Sciatic nerve (tissue), 2 donors: Measurements from ENCODE around the gene PLEKHM3. TPM values are rescaled to one million over a fixed set of nuclear protein-coding genes. Genes with fewer than 3 reads are reported as not detected.
"Not testable (repeated sequence)": the region's sequence is repeated elsewhere in the genome, so short reads cannot be mapped to it uniquely, and the experiment has no call there.

ENCODE experiments used
- ATAC-seq: fragments of 200-7000 bp; cut with Tn5 transposase; one replicate; pipeline ENCODE4 v1.9.1; 2020; ENCODE audit warnings: mild to moderate bottlenecking, moderate library complexity
- DNase-seq: peaks from one replicate; pipeline ENCODE4 v3.0.0-alpha.2; 2020; ENCODE audit warnings: low spot score
- intact Hi-C: fragments of 100-400 bp; cut with DNase I; formaldehyde crosslinking; loops from one replicate; pipeline ENCODE4 v1.14.2; 2022
- total RNA-seq: library from RNA; stranded (reverse); fragmentation: NEBNext Ultra II Directional; extraction: Animal tissue kit (Norgen Biotek cat#: 25700); gene quantifications from one replicate; pipeline ENCODE4 v1.2.1, GENCODE V29; 2021
- donor health status: DM: no; HTN: no; CAD: no.
- donor health status: DM: no; HTN: no; CAD: no.

PLEKHM3 gene
- total RNA-seq, 1 donor from 2014 or later = 23.8 TPM

DNA sequence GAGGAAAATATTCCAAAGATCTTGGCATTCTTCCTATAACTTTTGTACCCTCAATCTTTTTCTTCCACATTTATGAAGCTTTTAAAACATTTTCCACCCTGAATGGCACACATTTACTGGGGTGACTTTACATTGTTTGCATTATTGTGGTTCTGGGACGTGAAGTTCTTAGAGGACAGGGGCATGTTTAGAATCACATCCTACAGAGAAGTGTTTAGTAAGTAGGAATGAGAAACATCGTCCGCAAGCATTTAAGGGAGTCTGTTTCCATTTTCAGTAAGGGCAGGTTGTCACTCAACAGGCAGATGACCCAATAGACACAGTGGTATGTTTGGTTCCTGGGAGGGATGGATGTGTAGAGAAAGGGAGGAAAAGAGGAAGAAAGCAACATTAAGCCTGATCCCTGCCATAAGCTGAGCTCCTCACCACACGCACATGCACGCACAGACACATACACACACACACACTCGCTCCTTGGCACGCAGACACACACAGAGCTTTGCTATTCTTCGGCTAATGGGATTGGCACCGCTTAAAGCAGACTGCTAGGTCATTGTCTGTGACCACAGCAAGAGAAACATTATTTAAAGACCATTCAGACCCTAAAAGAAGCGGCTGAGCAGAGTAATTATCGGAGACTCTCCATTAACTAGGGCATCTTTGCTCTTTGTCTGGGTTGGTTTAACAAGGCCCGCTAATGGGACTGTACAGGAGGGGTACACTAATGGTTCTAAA is 14.2 kb upstream of the PLEKHM3 start:
- intact Hi-C loops = no loop called here
- DNase-seq (no peak), ATAC-seq (no peak)

DNA sequence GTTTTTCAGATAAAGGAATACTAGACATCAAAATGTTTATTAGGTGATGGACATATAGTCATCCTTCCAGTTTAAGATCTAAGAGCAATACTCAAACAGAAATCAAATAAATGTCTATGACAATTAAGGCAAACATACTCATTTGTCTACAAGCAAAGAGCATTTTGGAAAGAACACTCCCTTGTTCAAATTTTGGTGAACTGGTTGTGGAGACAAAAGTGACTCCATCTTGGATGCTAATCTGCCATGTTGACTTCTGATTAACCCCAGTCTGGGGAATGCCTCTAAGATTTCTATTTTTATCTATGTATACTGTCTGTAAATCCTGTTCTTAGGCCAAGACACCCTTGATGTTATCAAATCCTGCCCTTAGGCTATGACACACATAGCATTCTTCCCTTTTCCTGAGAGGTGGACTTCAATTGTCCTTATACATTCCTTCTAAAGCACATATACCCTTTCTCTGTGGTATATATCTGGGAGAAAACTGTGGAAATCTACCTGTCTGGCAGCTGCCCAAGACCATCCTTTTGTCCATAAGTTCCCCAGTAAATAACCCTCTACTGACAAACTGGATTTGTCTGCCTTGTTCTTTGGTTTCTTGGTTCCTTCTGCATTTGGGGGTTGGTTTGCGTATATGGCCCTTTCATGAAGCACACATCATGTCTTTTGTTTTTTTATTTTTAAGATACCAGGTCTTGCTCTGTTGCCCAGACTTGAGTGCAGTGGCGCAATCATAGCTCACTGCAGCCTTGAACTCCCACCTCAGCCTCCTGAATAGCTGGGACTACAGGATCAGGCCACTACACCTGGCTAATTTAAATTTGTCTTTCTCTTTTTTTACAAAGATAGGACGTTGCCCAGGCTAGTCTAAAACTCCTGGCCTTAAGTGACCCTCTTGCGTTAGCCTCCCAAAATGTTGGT is 12.5 kb upstream of the PLEKHM3 start:
- no peak for DNase-seq
- no peak for ATAC-seq
- intact Hi-C loops = no loop called here

DNA sequence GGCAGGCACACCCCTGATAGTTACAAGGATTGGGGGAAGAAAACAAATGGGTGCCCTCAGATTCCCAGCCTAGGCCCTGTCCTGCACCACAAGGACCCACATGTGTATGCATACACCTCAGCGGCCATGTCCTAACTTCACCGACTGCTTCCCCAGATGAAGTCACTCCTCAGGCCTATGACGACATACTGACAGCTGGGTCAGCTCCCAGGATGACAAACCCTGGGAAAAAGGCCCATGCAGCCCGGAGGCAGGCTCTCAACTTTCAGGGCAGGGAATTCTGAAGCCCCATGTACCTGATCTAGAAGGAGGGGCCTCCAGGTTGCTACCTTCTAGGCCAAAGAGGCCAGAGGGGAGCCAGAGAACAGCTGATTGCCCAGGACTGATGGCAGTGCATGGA is 11.0 kb upstream of the PLEKHM3 start:
- intact Hi-C loops = no loop called here
- DNase-seq (no peak), ATAC-seq (no peak)

DNA sequence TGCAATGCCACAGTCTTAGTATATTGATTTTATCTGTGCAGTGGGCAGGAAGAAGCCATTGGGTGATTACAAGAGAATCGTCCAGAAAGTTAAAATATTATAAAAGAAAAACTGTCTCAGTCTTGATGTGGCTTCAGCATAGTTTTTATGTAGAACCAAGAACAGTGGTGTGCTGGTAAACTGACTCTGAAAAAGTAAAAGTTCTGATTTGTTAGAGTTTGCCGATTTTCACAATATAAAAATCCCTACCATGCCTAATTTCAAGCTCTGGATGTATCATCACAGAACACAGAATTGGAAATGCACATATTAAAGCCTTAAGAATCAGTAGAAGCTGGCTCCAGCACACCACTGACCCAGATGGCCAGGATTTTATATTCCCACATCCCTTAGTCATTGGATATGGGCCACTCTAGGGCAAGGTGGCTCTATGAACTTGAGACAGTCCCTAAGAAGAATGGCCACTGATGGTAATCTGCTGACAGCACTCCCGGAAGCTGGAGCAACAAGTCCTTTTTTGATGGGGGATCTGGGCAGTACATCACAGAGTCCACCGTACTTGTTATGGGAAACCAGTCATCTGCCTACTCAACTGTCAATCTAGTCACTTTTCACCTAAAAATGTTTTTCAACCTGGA is 9.3 kb upstream of the PLEKHM3 start:
- no peak for DNase-seq
- intact Hi-C loops = no loop called here
- ATAC-seq = no peak

DNA sequence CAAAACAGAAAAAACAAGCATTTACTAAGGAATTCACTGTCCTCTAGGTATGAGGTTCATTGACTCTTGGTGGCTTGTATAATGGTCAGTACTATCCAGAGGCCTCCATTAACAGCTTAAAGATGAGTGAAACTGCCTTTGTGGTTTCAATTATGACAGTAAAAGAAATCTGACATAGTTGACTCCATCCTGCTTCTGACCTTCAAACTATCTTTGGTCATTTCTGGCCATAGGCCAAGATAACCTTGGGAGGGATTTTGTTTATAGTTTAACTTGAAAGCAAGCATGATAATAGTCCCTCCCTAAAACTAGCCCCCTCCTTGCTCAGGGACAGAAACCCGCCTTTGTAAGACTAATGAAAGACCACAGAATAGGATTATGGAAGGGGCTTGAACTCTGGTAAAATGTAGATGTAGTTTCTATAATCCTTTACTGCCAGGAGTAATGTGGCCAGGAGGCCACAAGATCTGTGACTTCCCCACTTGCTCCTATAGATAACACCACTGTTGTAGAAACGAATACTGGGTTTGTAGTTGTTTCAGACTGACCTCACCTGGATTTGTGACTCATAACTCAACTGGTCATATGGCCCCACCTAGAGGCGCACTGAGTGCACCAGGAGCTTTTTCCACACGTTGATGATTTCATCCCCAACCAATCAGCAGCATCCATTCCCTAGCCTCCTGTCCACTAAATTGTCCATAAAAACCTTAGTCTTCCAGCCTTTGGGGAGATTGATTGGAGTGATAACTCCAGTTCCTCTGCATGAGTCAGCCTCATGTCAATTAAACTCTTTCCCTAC is 8.6 kb upstream of the PLEKHM3 start:
- no peak for ATAC-seq
- intact Hi-C loops = no loop called here
- no peak for DNase-seq

DNA sequence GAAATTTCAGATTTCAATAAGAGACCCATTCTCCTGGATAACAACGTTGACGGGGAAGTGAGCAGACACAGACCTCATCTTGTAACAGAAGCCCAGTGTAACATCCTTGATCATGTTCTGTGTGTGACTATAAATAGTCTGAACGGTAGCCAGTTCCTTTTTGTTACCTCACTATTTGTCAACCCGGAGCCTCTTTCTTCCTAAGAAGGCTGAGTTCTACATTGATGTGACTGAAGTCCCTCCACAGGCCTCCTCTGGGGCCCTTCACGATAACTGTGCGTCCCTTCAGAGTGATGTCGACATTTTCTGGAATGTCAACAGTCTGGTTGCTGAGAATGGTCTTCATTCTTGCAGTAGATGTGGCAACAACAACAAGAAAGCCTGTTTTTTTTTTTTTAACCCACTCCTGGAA is 6.3 kb upstream of the PLEKHM3 start:
- intact Hi-C loops = no loop called here
- no peak for DNase-seq
- ATAC-seq = no peak

DNA sequence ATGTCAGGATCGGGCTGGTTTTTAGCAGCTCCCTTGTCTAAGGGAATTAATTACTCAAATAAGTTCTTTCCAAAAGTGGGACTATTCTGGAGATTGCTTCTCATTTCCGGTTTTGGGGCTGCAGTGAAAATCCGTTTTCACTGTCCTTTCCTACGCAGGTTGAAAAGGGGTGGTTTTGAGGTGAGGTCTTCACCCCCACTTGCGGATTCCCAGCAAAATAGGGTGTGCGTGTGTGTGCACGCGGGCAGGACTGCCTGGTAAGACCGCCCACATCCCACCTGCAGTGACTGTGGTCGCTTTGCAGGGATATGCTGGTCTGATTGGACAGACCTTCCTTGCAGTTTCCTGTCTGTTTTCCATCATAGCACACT is 472 bp upstream of the PLEKHM3 start:
- ATAC-seq (peak; percentile 23), DNase-seq (no peak)
- intact Hi-C loops = no loop called here

DNA sequence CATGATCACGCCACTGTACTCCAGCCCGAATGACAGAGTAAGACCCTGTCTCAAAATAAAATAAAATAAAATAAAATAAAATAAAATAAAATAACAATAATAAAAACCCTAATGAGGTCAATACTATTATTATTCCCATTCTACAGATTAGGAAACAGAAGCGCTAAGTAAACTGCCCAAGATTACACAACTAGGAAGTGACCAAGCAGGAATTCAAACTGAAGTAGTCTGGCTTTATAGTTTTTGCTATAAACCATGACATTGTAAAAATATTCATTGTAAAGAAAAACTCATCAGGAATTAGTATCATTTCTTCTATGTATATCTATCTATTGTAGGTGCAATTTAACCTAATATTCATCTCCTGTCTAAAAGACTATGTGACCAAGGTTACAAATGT is 1.2 kb downstream of the PLEKHM3 start:
- ATAC-seq = no peak
- no peak for DNase-seq
- intact Hi-C loops = no loop called here

DNA sequence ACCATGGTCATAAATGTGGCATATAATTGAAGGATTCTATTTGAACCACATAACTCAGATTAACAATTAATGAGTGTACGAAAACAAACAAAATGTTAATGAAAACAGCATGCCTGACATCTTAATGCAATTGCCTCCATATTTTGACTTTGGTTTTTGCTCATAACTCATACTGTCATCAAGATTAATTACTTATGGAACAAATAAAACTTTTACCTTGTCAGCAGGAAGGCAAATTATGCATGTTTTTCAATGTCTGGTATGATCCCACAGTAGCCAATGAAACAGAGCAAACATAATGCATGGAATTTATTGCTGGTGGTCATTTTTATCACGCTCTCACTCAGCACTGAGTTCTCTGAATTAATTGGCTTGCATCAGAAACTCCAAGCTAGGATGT is 5.1 kb downstream of the PLEKHM3 start:
- no peak for DNase-seq
- intact Hi-C loops = no loop called here
- no peak for ATAC-seq

DNA sequence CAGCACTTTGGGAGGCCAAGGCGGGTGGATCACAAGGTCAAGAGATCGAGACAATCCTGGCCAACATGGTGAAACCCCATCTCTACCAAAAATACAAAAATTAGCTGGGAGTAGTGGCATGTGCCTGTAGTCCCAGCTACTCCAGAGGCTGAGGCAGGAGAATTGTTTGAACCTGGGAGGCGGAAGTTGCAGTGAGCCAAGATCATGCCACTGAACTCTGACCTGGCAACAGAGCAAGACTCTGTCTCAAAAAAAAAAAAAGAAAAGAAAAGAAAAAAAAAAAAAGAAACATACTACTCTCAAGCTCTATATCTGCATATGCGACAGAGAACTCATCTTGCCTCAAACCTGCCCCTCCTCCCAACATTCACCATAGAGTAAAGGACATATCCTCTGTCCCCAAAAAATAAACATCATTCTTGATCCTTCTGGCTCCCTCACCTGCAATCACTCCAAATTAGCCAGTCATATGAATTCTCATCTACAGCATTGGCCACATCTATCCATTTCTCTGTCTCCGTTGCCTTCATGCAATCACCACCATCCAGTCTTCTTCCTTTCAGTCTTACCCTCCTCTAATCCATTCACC is 7.1 kb downstream of the PLEKHM3 start:
- intact Hi-C loops = not testable (repeated sequence)

DNA sequence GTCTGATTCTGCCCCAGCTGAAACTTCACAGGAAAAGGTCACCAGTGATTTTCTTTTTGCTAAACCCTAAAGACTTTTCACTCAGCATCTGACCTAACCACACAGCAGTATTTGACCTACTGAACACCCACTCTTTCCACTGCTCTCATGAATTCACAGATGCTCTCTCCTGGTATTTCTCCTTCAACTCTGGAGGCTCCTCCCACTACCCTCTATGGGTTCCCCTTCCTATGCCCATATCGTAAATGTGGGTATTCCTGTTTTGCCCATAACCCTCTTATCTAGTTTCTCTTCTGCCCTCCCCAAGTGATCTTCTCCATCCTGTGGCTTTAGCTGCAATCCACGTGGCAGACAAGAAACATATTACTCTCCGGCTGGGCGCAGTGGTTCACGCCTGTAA is 7.6 kb downstream of the PLEKHM3 start:
- intact Hi-C loops = no loop called here
- ATAC-seq (no peak), DNase-seq (no peak)

More for the DNA sequence above, 7.1 kb downstream of the PLEKHM3 start:
- not testable (repeated sequence) for DNase-seq, ATAC-seq

DNA sequence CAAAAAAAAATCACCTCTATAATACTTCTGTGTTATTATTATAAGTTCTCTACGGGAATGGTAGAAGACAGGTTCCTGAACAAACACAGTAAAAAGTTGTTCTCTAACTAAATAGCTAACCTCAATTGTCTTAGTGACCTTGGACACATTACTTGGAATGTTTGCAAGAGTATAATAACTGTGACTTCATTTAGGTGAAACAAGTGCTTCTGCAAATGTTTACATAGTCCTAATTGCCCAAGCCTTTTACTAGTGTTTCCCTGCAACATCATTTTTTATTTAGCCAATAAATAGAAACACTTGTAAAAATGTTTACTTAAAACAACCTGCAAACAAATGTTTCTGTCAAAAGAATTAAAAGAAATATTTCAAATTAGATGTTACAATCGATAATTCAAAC is 9.9 kb downstream of the PLEKHM3 start:
- intact Hi-C loops = no loop called here
- no peak for DNase-seq
- no peak for ATAC-seq

DNA sequence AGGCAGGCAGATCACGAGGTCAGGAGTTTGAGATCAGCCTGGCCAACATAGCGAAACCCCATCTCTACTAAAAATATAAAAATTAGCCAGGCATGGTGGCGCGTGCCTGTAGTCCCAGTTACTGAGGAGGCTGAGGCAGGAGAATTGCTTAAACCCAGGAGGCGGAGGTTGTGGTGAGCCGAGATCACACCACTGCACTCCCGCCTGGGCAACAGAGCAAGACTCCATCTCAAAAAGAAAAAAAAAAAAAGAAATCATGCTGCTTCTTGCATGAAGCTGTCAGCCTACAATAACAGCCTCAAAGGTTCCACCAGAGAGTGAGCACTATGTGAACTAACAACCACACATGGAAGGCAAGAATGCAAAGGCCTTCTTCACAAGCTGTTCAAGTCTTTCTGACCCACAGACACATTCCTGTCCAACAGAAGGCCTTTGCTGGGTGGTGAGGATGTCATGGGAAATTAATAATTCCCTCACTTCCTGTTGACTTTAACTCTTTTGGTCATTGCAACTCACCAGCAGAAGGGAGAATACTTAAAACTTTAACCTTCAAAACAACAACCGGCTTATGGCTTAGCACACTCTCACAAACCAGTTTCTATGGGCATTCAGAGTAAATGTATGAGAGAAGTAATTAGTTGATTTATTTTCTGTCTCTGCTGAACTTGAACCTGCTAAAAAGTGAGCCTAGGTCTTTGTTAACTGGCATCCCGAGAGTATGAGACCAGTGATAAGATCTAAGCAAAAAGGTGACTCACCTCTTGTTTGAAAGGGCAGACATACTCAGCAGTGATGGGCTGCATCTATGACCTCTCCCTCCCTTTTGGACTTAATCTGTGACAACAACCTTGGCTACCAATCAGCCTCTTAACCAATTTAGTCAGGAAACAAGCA is 11.8 kb downstream of the PLEKHM3 start:
- ATAC-seq (no peak), DNase-seq (no peak)
- intact Hi-C loops = no loop called here

DNA sequence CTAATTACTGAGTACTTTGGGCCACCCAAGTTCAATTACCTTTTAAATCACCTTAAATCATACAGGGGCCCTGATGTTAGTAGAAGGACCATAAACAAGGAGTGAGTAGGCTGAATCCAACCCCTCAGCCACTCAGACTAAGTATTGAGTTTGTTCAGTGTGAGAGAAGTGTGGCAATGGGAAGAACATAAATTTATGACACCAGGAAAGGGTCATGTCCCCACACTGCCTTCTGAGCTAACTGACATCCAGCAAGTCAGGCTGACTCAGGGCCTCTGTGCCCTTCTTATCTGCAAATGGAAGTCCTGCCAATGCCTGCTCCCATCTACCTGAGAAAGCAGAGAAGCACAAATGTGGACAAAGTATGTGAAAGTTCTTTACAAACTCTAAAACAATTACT is 12.9 kb downstream of the PLEKHM3 start:
- intact Hi-C loops = no loop called here
- ATAC-seq = no peak

DNA sequence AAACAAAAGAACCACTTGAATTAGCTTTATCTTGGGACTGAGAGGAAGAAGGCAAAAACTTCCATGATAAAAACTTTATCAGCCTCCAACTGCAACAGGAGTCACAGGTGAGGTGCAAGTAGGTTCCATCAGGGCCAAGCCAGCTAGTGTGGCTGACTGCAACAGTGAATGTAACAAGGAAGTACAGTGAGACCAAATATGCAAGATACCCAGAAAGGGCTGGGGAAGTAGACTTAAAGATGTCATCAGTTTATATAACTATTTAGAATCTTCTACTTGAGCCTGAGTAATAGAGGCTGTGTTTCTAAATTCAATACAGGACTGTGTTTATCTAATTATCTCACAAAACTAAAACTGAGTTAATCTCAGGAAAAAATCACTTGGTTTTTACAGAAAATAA is 14.8 kb downstream of the PLEKHM3 start:
- intact Hi-C loops = no loop called here
- ATAC-seq = no peak
- no peak for DNase-seq

More for the DNA sequence above, 12.9 kb downstream of the PLEKHM3 start:
- DNase-seq = no peak

DNA sequence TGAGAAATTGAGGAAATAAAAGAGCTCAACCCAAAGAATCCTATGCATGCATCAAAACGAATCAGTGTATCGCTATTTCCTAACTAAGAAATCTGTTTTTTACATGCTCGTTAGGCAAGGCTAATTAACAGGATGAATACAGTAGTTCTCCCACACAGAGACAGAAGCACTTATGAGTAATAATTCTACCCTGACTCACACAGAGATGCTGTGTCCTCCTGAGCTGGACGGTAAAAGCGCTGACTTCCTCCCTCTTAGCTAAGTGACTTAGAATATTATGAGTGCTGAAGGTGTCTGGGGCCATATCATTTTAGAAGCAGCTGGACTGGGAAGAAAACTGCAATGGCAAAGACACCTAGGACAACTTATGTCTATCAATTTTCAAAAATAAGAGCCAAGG is 18.5 kb downstream of the PLEKHM3 start:
- intact Hi-C loops = no loop called here
- no peak for DNase-seq
- ATAC-seq = no peak

DNA sequence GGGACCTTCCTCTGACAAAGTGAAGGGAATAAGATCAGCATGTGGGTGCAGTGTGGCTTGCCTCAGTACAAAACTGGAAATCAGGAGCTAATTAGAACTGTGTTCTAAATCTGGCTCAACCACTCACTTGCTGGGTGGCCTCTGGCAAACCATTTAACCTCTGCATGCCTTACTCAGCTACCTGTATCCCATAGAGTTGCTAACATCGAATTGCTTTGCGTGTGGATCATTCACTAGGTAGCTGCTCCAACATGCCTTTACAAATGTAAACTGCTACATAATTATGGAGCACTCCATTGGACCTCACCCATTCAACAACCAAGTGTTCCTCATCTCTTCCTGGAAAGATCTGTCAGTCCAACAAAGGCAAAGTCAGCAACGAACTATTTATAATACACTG is 19.0 kb downstream of the PLEKHM3 start:
- intact Hi-C loops = no loop called here
- DNase-seq = no peak
- ATAC-seq = no peak

DNA sequence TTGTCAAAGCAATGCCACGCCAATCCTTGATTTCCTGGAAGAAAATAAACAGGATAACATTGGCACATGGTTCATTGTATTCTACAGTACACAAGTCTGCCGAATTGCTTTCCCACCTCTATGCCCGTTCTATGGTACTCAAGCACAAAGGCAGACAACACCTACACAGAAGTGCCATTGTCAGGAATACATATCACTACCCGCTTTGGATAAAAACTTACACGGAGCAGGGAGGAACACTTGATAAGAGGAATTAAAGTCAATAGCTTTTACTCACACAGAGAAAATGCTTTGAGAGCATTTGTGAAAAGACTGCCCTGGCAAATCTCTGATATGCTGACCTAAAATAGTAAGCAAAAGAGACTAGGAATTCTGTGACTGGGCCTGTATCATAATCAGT is 23.4 kb downstream of the PLEKHM3 start:
- no peak for DNase-seq
- intact Hi-C loops = no loop called here
- ATAC-seq = no peak
